ENCODE results near the gene CMIP.

CMIP gene

DNA sequence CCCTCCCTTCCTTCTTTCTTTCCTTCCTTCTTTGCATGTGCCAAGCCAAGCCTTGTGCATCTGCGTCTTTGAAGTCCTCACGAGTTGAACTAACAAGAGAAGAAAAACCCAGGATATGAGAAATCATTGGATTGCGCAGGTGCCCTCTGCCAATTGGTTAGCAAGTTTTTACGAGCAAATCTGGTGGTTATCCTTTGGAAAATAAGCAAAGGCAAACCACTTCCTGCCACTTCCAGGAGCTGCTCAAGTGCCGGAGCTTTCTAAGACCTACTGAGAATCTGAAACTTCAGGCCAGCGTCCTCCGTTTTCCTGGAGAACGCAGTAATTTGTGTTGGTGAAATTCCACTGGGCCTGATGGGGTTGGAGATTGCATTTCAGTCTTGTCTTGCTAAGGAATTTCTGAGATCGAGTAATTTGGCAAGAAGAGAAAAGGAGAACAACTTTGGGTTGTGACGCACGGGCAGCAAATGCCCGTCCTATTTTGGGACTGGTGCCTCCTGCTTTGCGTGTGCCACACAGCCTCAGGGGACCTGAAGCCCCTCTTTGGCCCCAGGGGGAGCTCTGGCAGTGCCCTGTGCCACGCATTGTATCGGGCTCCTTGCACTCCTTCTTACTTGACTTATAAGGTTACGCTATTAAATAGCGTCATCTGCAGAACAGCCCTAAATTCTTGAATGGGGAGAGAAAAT, 56.4 kb downstream of the CMIP start:
- H3K27me3 ChIP-seq: no peaks in the 10 kb centered on the region
- no peaks in the 10 kb centered on the region for H3K36me3 ChIP-seq
- DNase-seq: peak in 1 of 2 donors; percentile 81
- peaks cover 0 to 15% (median 6%) of the 10 kb centered on the region in 4 donors for H3K4me1 ChIP-seq
- TF ChIP-seq, protein P1, sequence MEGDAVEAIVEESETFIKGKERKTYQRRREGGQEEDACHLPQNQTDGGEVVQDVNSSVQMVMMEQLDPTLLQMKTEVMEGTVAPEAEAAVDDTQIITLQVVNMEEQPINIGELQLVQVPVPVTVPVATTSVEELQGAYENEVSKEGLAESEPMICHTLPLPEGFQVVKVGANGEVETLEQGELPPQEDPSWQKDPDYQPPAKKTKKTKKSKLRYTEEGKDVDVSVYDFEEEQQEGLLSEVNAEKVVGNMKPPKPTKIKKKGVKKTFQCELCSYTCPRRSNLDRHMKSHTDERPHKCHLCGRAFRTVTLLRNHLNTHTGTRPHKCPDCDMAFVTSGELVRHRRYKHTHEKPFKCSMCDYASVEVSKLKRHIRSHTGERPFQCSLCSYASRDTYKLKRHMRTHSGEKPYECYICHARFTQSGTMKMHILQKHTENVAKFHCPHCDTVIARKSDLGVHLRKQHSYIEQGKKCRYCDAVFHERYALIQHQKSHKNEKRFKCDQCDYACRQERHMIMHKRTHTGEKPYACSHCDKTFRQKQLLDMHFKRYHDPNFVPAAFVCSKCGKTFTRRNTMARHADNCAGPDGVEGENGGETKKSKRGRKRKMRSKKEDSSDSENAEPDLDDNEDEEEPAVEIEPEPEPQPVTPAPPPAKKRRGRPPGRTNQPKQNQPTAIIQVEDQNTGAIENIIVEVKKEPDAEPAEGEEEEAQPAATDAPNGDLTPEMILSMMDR (IDR thresholded peaks at IDR 0.05): no peak
- H3K4me3 ChIP-seq: peak overlapping the region in 1 of 2 donors; percentile 1
- intact Hi-C loops (cut with DNase I; ENCODE audit: low total_unique reads): no loop called here
- no peaks in the 10 kb centered on the region for H3K9me3 ChIP-seq
- H3K27ac ChIP-seq: peak overlapping the region; percentile 5 to 30

DNA sequence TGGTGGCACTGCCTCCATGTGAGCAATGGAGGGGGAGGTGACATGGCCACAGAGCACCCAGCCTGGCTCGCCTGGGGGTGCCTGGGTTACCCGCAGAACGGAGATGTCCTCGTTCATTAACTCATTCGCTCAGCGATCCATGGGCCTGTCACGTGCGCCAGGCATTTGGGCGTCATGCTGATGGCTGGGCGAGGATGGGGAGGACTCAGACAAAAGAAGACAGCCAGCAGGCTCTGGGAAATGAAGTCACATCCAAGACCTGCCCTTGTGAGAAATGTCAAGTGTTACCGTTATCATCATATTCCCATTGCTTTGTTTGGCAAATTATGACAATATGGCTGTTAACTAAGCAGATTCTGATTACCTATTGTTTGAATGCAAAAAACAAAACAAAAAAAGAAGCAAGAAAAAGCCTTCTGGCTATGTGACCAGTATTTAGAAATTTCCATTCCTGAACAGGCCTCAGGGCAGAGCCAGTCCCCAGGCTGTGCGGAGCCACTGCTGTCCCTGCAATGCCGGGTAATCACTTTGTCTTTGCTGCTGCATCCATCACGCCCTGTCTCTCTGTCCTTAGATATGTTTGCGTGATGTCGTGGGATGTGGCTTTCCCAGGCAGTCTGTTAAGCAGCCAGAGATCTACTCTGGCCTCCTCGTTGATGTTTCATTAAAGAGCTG, 57.9 kb downstream of the CMIP start:
- Histone ChIP-seq H3K4me3 (no peak overlapping the region), H3K36me3 (no peaks in the 10 kb centered on the region), H3K27ac (no peak overlapping the region), H3K9me3 (no peaks in the 10 kb centered on the region), H3K27me3 (no peaks in the 10 kb centered on the region), H3K4me1 (peaks cover 0 to 15% (median 6%) of the 10 kb centered on the region in 4 donors)
- TF ChIP-seq, protein P1 (IDR thresholded peaks at IDR 0.05): no peak
- intact Hi-C loops (cut with DNase I; ENCODE audit: low total_unique reads): no loop called here
- DNase-seq: no peak

- H3K9me3 ChIP-seq: no peaks in the 10 kb centered on the region
- intact Hi-C loops (cut with DNase I; ENCODE audit: low total_unique reads): no loop called here
- H3K27me3 ChIP-seq: no peaks in the 10 kb centered on the region
- H3K36me3 ChIP-seq: no peaks in the 10 kb centered on the region
- TF ChIP-seq, protein P1 (IDR thresholded peaks at IDR 0.05): no peak
- H3K27ac ChIP-seq: no peak overlapping the region
- H3K4me3 ChIP-seq: no peak overlapping the region
- H3K4me1 ChIP-seq: peaks cover 0 to 11% (median 6%) of the 10 kb centered on the region in 4 donors
- DNase-seq: no peak
These were observed 60.5 kb downstream of the CMIP start for GRCh38 chr16:81505011-81505661.

- intact Hi-C loops (cut with DNase I; ENCODE audit: low total_unique reads): no loop called here
- Histone ChIP-seq H3K27ac (no peak overlapping the region), H3K4me1 (peaks cover 0 to 14% (median 10%) of the 10 kb centered on the region in 4 donors), H3K4me3 (no peak overlapping the region), H3K36me3 (no peaks in the 10 kb centered on the region), H3K9me3 (no peaks in the 10 kb centered on the region), H3K27me3 (no peaks in the 10 kb centered on the region)
- TF ChIP-seq, protein P1 (IDR thresholded peaks at IDR 0.05): no peak
- no peak for DNase-seq
These were observed 64.8 kb downstream of the CMIP start for GRCh38 chr16:81509404-81509803.

GRCh38 chr16:81510016-81510415, 65.4 kb downstream of the CMIP start:
- intact Hi-C loops (cut with DNase I; ENCODE audit: low total_unique reads): no loop called here
- Histone ChIP-seq H3K4me3 (no peak overlapping the region), H3K36me3 (no peaks in the 10 kb centered on the region), H3K27ac (no peak overlapping the region), H3K9me3 (no peaks in the 10 kb centered on the region), H3K4me1 (peaks cover 0 to 14% (median 10%) of the 10 kb centered on the region in 4 donors), H3K27me3 (no peaks in the 10 kb centered on the region)
- TF ChIP-seq, protein P1 (IDR thresholded peaks at IDR 0.05): no peak
- no peak for DNase-seq
